SK-N-DZ (cell line): Measurements from ENCODE around the gene UXS1.

Experiments used
- DNase-seq: peaks from one replicate; pipeline ENCODE4 v3.0.0-alpha.2; 2015; ENCODE audit warnings: low spot score

Gene UXS1

GRCh38 chr2:106054321-106054720 lies 139.8 kb downstream of the UXS1 start:
- no peak for DNase-seq

- DNase-seq: no peak
Observed at GRCh38 chr2:106053581-106053980, 140.5 kb downstream of the UXS1 start.

GRCh38 chr2:106053116-106053515 lies 141.0 kb downstream of the UXS1 start:
- no peak for DNase-seq

- DNase-seq: peak; percentile 28
Observed at GRCh38 chr2:106044859-106045258, 149.2 kb downstream of the UXS1 start.

GRCh38 chr2:106044021-106044420 lies 150.1 kb downstream of the UXS1 start:
- DNase-seq: no peak
